ENCODE data around the gene ZNF319. TPM values are rescaled to one million over a fixed set of nuclear protein-coding genes. Genes with fewer than 3 reads are reported as not detected.
A peak's percentile ranks its signal among the peaks of the same experiment; 100 is the strongest.

ZNF319 gene
- polyA plus RNA-seq, 1 donor from 2014 or later, result 7.0 TPM

GRCh38 chr16:57999366-57999970 lies 1.0 kb downstream of the ZNF319 start:
- Histone ChIP-seq H4K20me1 (ENCODE audit: insufficient read depth) (no peaks in the 10 kb centered on the region), H3K27ac (ENCODE audit: low read length) (peak overlapping the region; percentile 56), H3F3A (ENCODE audit: insufficient read depth, low read length, poor library complexity, severe bottlenecking) (no peaks in the 10 kb centered on the region), H3K9me3 (ENCODE audit: low read length) (no peaks in the 10 kb centered on the region), H3K9ac (ENCODE audit: low read length) (peak overlapping the region; percentile 86), H3K4me3 (ENCODE audit: low read length) (peak overlapping the region; percentile 86), H3K79me2 (replicated peaks; ENCODE audit: insufficient read depth, low read length) (peaks cover 10% of the 10 kb centered on the region), H3K27me3 (ENCODE audit: insufficient read depth, low read depth, low read length) (no peaks in the 10 kb centered on the region), H3K4me2 (ENCODE audit: low read length) (peak overlapping the region; percentile 88), H2AFZ (ENCODE audit: low read depth, low read length) (no peak overlapping the region), H3K36me3 (ENCODE audit: insufficient read depth, low read length) (no peaks in the 10 kb centered on the region), H3K9me2 (ENCODE audit: insufficient read depth, low read length) (no peaks in the 10 kb centered on the region)
- no peak for TF ChIP-seq EZH2 (IDR thresholded peaks at IDR 0.05; ENCODE audit: borderline replicate concordance, insufficient read depth, low read length, poor library complexity, severe bottlenecking)
- TF ChIP-seq SMC3 (conservative IDR thresholded peaks at IDR 0.05; ENCODE audit: poor library complexity), result peak; percentile 34
- peak; percentile 41 for TF ChIP-seq RAD21 (conservative IDR thresholded peaks at IDR 0.05)

DNA sequence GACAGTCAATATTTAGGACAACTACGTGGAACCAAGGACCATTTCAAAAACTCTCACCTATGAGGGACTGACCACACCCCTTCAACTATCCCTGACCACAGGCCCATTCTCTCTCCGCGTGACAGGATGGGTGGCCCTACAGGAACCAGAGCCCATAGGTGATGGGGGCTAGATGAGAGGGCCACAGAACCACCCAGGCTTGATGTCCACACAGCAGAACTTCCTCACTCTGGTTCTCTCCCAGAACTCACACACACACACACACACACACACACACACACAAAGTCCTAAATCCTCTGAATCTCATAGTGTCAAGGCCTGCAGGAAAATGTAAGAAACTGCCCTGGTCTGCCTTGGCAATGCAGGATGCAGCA lies 1.5 kb downstream of the ZNF319 start:
- H4K20me1 ChIP-seq (ENCODE audit: insufficient read depth), result no peaks in the 10 kb centered on the region
- peak overlapping the region; percentile 88 for H3K4me2 ChIP-seq (ENCODE audit: low read length)
- H3K27me3 ChIP-seq (ENCODE audit: insufficient read depth, low read depth, low read length), result no peaks in the 10 kb centered on the region
- no peaks in the 10 kb centered on the region for H3F3A ChIP-seq (ENCODE audit: insufficient read depth, low read length, poor library complexity, severe bottlenecking)
- H2AFZ ChIP-seq (ENCODE audit: low read depth, low read length), result no peak overlapping the region
- no peak for TF ChIP-seq TAF1 (IDR thresholded peaks at IDR 0.05; ENCODE audit: low read depth)
- TF ChIP-seq SMC3 (conservative IDR thresholded peaks at IDR 0.05; ENCODE audit: poor library complexity), result no peak
- TF ChIP-seq POLR2AphosphoS5 (IDR thresholded peaks at IDR 0.05), result no peak
- TF ChIP-seq EZH2 (IDR thresholded peaks at IDR 0.05; ENCODE audit: borderline replicate concordance, insufficient read depth, low read length, poor library complexity, severe bottlenecking), result no peak
- no peak for TF ChIP-seq EP300 (conservative IDR thresholded peaks at IDR 0.05; ENCODE audit: poor library complexity, severe bottlenecking)
- TF ChIP-seq CTCF (IDR thresholded peaks at IDR 0.05; ENCODE audit: poor library complexity, severe bottlenecking), result no peak
- TF ChIP-seq REST (IDR thresholded peaks at IDR 0.05; ENCODE audit: borderline replicate concordance), result no peak
- TF ChIP-seq MXI1 (conservative IDR thresholded peaks at IDR 0.05; ENCODE audit: poor library complexity, severe bottlenecking), result no peak
- TF ChIP-seq RAD21 (conservative IDR thresholded peaks at IDR 0.05), result no peak
- H3K9ac ChIP-seq (ENCODE audit: low read length), result peak overlapping the region; percentile 86
- no peaks in the 10 kb centered on the region for H3K36me3 ChIP-seq (ENCODE audit: insufficient read depth, low read length)
- H3K9me2 ChIP-seq (ENCODE audit: insufficient read depth, low read length), result no peaks in the 10 kb centered on the region
- no peak overlapping the region for H3K27ac ChIP-seq (ENCODE audit: low read length)
- peak overlapping the region; percentile 86 for H3K4me3 ChIP-seq (ENCODE audit: low read length)
- no peaks in the 10 kb centered on the region for H3K9me3 ChIP-seq (ENCODE audit: low read length)
- peaks cover 10% of the 10 kb centered on the region for H3K79me2 ChIP-seq (replicated peaks; ENCODE audit: insufficient read depth, low read length)

Measured in neural cell (in vitro differentiated cells).